K562 (cell line): ENCODE results near the gene POLR1C. TPM values are rescaled to one million over a fixed set of nuclear protein-coding genes. Genes with fewer than 3 reads are reported as not detected.

Experiments
- ATAC-seq: fragments of 200-7000 bp; cut with Tn5 transposase; 3 replicates; pipeline ENCODE4 v1.9.1; 2020; ENCODE audit warnings: moderate library complexity
- BruUV-seq: library from RNA; stranded (reverse); fragments of 400-500 nt; replicated peaks from 2 replicates; lab custom pipeline; 2021; lab: Mats Ljungman, UMichigan
- CTCF ChIA-PET: fragments of 300-600 bp; formaldehyde crosslinking; extraction: SDS; loops from one replicate; lab custom pipeline; 2021; ENCODE audit warnings: low intra/inter-chr PET ratio; lab: Yijun Ruan, JAX
- POLR2A ChIA-PET: fragments of 300-600, 350-650 bp; sonication (Branson Sonifier 250); formaldehyde crosslinking; extraction: SDS; loops from one replicate; lab custom pipeline; 2021; ENCODE audit warnings: antibody characterized with exemption, inconsistent platforms; lab: Yijun Ruan, JAX
- DNase-seq, 4 experiments: peaks; one replicate each; pipeline versions ENCODE4 v3.0.0 to v3.0.0-alpha.2; 2011 to 2018; ENCODE audit warnings: low spot score in 3 of 4, mixed read lengths in 3 of 4; ENCODE audit errors: extremely low read depth in 1 of 4
- FAIRE-seq: peaks from 2 replicates; lab custom pipeline; 2011; peaks lifted over from hg19 to GRCh38; lab: Jason Lieb, UNC
- H2AFZ ChIP-seq: 2 replicates; pipeline ENCODE4 v1.6.0; 2011; ENCODE audit warnings: low read depth, low read length, control low read depth, inconsistent platforms
- H3K27ac ChIP-seq: fragments of 200-600 bp; 3 replicates; pipeline ENCODE4 v1.8.0; 2011; ENCODE audit warnings: low read depth, mild to moderate bottlenecking, control low read depth, inconsistent platforms, low read length, moderate library complexity, mixed read lengths; ENCODE audit errors: extremely low read depth
- H3K27me3 ChIP-seq, 2 experiments: fragments of 300-600 bp in 1 of 2; 2 replicates in 1 of 2; 3 replicates in 1 of 2; pipeline versions ENCODE4 v1.6.0 to v1.8.0; 2011; ENCODE audit warnings: inconsistent platforms in 2 of 2, low read length in 2 of 2, mild to moderate bottlenecking in 1 of 2, mixed read lengths in 1 of 2, moderate library complexity in 1 of 2; ENCODE audit not compliant: control insufficient read depth in 2 of 2, insufficient read depth in 2 of 2
- H3K36me3 ChIP-seq: fragments of 300-600 bp; 3 replicates; pipeline ENCODE4 v1.8.0; 2011; ENCODE audit warnings: mild to moderate bottlenecking, low read length, inconsistent platforms; ENCODE audit not compliant: control insufficient read depth, insufficient read depth
- H3K4me1 ChIP-seq, 2 experiments: fragments of 200-600 bp in 1 of 2; replicated peaks in 1 of 2; 2 replicates in 1 of 2; 3 replicates in 1 of 2; pipeline versions ENCODE4 v1.5.1 to v1.8.0; 2011; ENCODE audit warnings: inconsistent platforms in 2 of 2, low read length in 2 of 2, mild to moderate bottlenecking in 1 of 2, mixed read lengths in 1 of 2, moderate library complexity in 1 of 2; ENCODE audit not compliant: control insufficient read depth in 2 of 2, insufficient read depth in 2 of 2
- H3K4me2 ChIP-seq: 2 replicates; pipeline ENCODE4 v1.6.1; 2011; ENCODE audit warnings: low read length, control low read depth, inconsistent platforms, mixed read lengths; ENCODE audit not compliant: insufficient read depth
- H3K4me3 ChIP-seq: fragments of 200-600 bp; sonication (generic), shearing (Covaris generic); 2 replicates; pipeline ENCODE4 v1.5.1; 2016; ENCODE audit warnings: control low read depth, inconsistent platforms
- H3K79me2 ChIP-seq: fragments of 200-600 bp; 3 replicates; pipeline ENCODE4 v1.8.0; 2011; ENCODE audit warnings: low read length, inconsistent platforms; ENCODE audit not compliant: control insufficient read depth, insufficient read depth
- H3K9ac ChIP-seq, 2 experiments: 2 replicates each; pipeline versions ENCODE4 v1.6.0 to v1.6.1; 2011; ENCODE audit warnings: low read depth in 2 of 2, low read length in 2 of 2, control low read depth in 1 of 2, inconsistent platforms in 1 of 2, mild to moderate bottlenecking in 1 of 2, mixed read lengths in 1 of 2; ENCODE audit not compliant: insufficient read depth in 1 of 2
- H3K9me1 ChIP-seq: one replicate; pipeline ENCODE4 v1.6.0; 2011; ENCODE audit warnings: inconsistent platforms, mild to moderate bottlenecking, low read length, moderate library complexity; ENCODE audit not compliant: control insufficient read depth, insufficient read depth
- H3K9me3 ChIP-seq: replicated peaks from 2 replicates; pipeline ENCODE4 v1.5.1; 2011; ENCODE audit warnings: low read depth, low read length, inconsistent platforms; ENCODE audit not compliant: control insufficient read depth, insufficient read depth
- H4K20me1 ChIP-seq: replicated peaks from 2 replicates; pipeline ENCODE4 v1.6.1; 2011; ENCODE audit warnings: low read length, inconsistent platforms, mixed read lengths; ENCODE audit not compliant: control insufficient read depth, insufficient read depth
- ATF3 ChIP-seq, 2 experiments: fragments of 450-650 bp in 1 of 2; sonication (generic) in 1 of 2; formaldehyde crosslinking in 1 of 2; IDR thresholded peaks in 1 of 2; conservative IDR thresholded peaks in 1 of 2; 2 replicates each; pipeline versions ENCODE4 v1.6.1 to v1.8.1; 2016 to 2023; ENCODE audit warnings: mild to moderate bottlenecking in 2 of 2, moderate library complexity in 2 of 2, inconsistent platforms in 1 of 2, missing genetic modification reagents in 1 of 2
- C11orf30 ChIP-seq: fragments of 450-650 bp; IDR thresholded peaks from 2 replicates; pipeline ENCODE4 v1.6.1; 2016; ENCODE audit warnings: low read depth, mild to moderate bottlenecking
- CBX1 ChIP-seq: sonication (generic); IDR thresholded peaks from 2 replicates; pipeline ENCODE4 v1.6.1; 2016; ENCODE audit warnings: antibody characterized with exemption, low read depth, mild to moderate bottlenecking
- CEBPG ChIP-seq, 3 experiments: fragments of 200-800 bp in 1 of 3; sonication (Bioruptor generic) in 1 of 3; sonication (generic) in 1 of 3; formaldehyde crosslinking in 1 of 3; IDR thresholded peaks in 2 of 3; conservative IDR thresholded peaks in 1 of 3; 2 replicates each; pipeline versions ENCODE4 v1.6.1 to v1.8.0; 2016 to 2022; ENCODE audit warnings: missing compliant biosample characterization in 2 of 3, missing genetic modification characterization in 2 of 3, mild to moderate bottlenecking in 1 of 3, missing genetic modification reagents in 1 of 3
- DEAF1 ChIP-seq: fragments of 450-650 bp; formaldehyde crosslinking; IDR thresholded peaks from 2 replicates; pipeline ENCODE4 v1.4.0; 2020; ENCODE audit warnings: mild to moderate bottlenecking, moderate library complexity
- MCM7 ChIP-seq, 2 experiments: fragments of 450-650 bp; IDR thresholded peaks; 2 replicates each; pipeline ENCODE4 v1.6.1; 2016 to 2018
- MITF ChIP-seq: IDR thresholded peaks from 2 replicates; pipeline ENCODE4 v1.6.1; 2014; ENCODE audit warnings: antibody characterized with exemption
- RFX5 ChIP-seq: IDR thresholded peaks from 2 replicates; pipeline ENCODE4 v1.6.1; 2011; ENCODE audit warnings: low read depth, mild to moderate bottlenecking, improper control_type of control experiment, low read length
- ZNF316 ChIP-seq: fragments of 450-650 bp; IDR thresholded peaks from 2 replicates; pipeline ENCODE4 v1.6.1; 2016
- WGBS: fragments of 100-300 bp; shearing (Covaris generic); methylation state at CpG from one replicate; pipeline ENCODE4 v1.1.6; 2016; ENCODE audit warnings: low coverage, mixed read lengths; ENCODE audit not compliant: insufficient coverage; ENCODE audit errors: missing lambda C conversion rate; 5-methylcytosine and 5-hydroxymethylcytosine counted together
- in situ Hi-C: fragments of 300-500 bp; cut with MboI; formaldehyde crosslinking; loops from 4 replicates; pipeline ENCODE4 v1.15.0; 2018; ENCODE audit warnings: inconsistent platforms, mixed read lengths
- intact Hi-C: fragments of 100-400 bp; cut with micrococcal nuclease; formaldehyde crosslinking; loops from 2 replicates; pipeline ENCODE4 v1.14.2; 2022
- polyA plus RNA-seq, 8 experiments: library from polyadenylated mRNA; depleted of rRNA in 4 of 8; stranded (reverse) in 5 of 8; unstranded in 3 of 8; fragments of >200 nt; fragmentation: Nextera tagmentation in 2 of 8; fragmentation: Illumina TruSeq in 1 of 8; extraction: Ambion mirVana in 2 of 8; extraction: Trizol in 1 of 8; gene quantifications; 2 replicates each; pipeline versions ENCODE4 v1.2.1 to v1.2.3, GENCODE V29; 2011 to 2014; ENCODE audit warnings: inconsistent platforms in 1 of 8, missing spikeins in 1 of 8
- total RNA-seq, 7 experiments: library from RNA; depleted of rRNA in 6 of 7; stranded (reverse); fragments of >200 nt in 6 of 7; fragmentation: Illumina TruSeq in 2 of 7; extraction: Trizol in 2 of 7; gene quantifications; 2 replicates each; pipeline versions ENCODE4 v1.2.1 to v1.2.3, GENCODE V29; 2011 to 2021; ENCODE audit warnings: low replicate concordance in 1 of 7

Gene POLR1C
- total and polyA plus RNA-seq, 9 of the 15 experiments (the other 6 are each of a cell fraction or from before 2014, with no cell fraction given) = 83.5 to 429 (median 120) TPM

- Histone ChIP-seq H3K27me3 (no peaks in the 10 kb centered on the region), H2AFZ (peak overlapping the region; percentile 94), H3K9ac (peak overlapping the region; percentile 83 to 92; a peak in 3 of 4 replicates), H3K4me3 (peak overlapping the region; percentile 80), H3K4me1 (peaks cover 0 to 13% of the 10 kb centered on the region in 2 experiments; a peak in 4 of 5 replicates), H3K9me3 (no peaks in the 10 kb centered on the region), H3K9me1 (no peaks in the 10 kb centered on the region), H3K36me3 (0 out of 3 replicates have a peak, but pooled peaks cover 4% of the 10 kb centered on the region), H3K4me2 (peak overlapping the region; percentile 93), H3K79me2 (peaks cover 15% of the 10 kb centered on the region), H3K27ac (no peak overlapping the region), H4K20me1 (no peaks in the 10 kb centered on the region)
- DNase-seq (no peak), FAIRE-seq (no peak), ATAC-seq (no peak)
- TF ChIP-seq ATF3 (IDR thresholded peaks at IDR 0.05) (peak; percentile 9; the same call in 1 of the 2 replicates), ATF3 (CRISPR knock-in tag; conservative IDR thresholded peaks at IDR 0.05) (no peak), MCM7 (IDR thresholded peaks at IDR 0.05) (no peak), CEBPG (CRISPR knock-in tag; IDR thresholded peaks at IDR 0.05) (no peak), CEBPG (tag; conservative IDR thresholded peaks at IDR 0.05 in 1 of 2, IDR thresholded peaks at IDR 0.05 in 1 of 2) (peak in 1 of 2 experiments; percentile 20; a peak in 1 of 4 replicates), DEAF1 (CRISPR knock-in tag) (no peak), CBX1 (no peak), MITF (no peak), ZNF316 (no peak), RFX5 (no peak), C11orf30 (no peak)
- POLR2A ChIA-PET = interaction anchor here (0.6 to 4.9 kb wide), 8 partner anchors 12 to 581 kb away, joined by 3 to 24 read pairs (median 4); no protein-coding TSS in a partner anchor
- CTCF ChIA-PET = no interaction called here
- BruUV-seq = no TSS peak
- intact Hi-C loops = no loop called here
- 8% methylated on average over 2 of the region's 2 CpGs for WGBS
- in situ Hi-C loops = no loop called here
These were observed 40.1 kb upstream of the POLR1C start for GRCh38 chr6:43476746-43477145.
